NT2/D1 (cell line): ENCODE measurements around the gene FOXC2.

ENCODE experiments used
- DNase-seq: peaks from one replicate; pipeline ENCODE4 v3.0.0-alpha.2; 2011; ENCODE audit warnings: low read depth, low spot score
- H3K27me3 ChIP-seq: 2 replicates; pipeline ENCODE4 v1.6.0; 2011; ENCODE audit warnings: mild to moderate bottlenecking; ENCODE audit not compliant: insufficient read length, insufficient read depth
- H3K36me3 ChIP-seq: 2 replicates; pipeline ENCODE4 v1.6.1; 2011; ENCODE audit warnings: mild to moderate bottlenecking, low read length, mixed read lengths; ENCODE audit not compliant: insufficient read depth, insufficient read length
- H3K4me1 ChIP-seq: 2 replicates; pipeline ENCODE4 v1.5.1; 2011; ENCODE audit not compliant: insufficient read depth, insufficient read length
- H3K4me3 ChIP-seq: 2 replicates; pipeline ENCODE4 v1.5.1; 2011; ENCODE audit warnings: low read depth; ENCODE audit not compliant: insufficient read length
- H3K9ac ChIP-seq: 2 replicates; pipeline ENCODE4 v1.6.0; 2011; ENCODE audit warnings: low read depth; ENCODE audit not compliant: insufficient read length
- H3K9me3 ChIP-seq: 2 replicates; pipeline ENCODE4 v1.5.1; 2011; ENCODE audit warnings: mild to moderate bottlenecking, low read length; ENCODE audit not compliant: insufficient read depth
- SUZ12 ChIP-seq: IDR thresholded peaks from 2 replicates; pipeline ENCODE4 v1.6.1; 2011; ENCODE audit not compliant: insufficient read length, insufficient read depth; ENCODE audit errors: extremely low read depth
- YY1 ChIP-seq: IDR thresholded peaks from 2 replicates; pipeline ENCODE4 v1.6.1; 2011; ENCODE audit not compliant: insufficient read length, insufficient read depth
- ZNF274 ChIP-seq: IDR thresholded peaks from 2 replicates; pipeline ENCODE4 v1.6.1; 2011; ENCODE audit warnings: mild to moderate bottlenecking, low read depth, low read length

Gene FOXC2

DNA sequence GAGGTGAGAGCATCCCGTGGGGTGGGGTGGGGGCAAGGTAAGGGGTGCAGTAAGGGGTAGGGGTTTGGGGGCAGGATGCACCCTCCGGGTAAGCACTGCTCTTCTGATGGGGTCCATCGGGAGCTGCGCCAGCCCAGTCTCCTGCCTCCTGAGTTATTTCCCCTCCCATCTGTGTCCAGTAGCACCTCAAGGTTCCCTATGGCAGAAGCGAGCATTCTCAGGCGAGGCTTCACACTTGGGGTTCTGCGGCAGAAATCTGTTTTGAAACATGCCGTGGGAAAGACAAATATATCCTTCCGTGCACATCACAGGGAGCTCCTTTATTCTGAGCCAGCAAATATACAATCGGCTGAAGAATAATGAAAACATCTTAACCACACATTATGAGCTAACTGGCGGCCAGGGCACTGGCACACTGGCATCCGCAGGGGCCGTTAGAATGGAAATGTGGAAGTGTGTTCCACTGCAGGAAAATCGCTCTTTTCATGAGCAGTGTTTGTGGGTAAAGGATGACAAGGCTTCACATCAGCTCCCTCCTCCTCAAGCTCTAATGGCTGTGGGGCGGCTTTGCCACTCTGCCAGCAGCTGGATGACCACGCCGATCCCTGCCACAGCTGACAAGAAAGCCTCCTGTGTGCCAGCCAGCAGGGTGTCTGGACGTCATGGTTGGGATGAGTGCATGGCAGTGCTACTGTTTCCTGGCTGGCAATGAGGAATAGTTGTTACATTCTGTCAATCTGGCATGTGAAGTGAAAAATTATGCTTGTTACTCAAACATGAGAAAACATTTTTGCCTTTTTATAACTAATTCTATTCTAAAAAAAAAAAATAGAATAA is 31.6 kb upstream of the FOXC2 start:
- DNase-seq, result no peak
- H3K9me3 ChIP-seq, result no peaks in the 10 kb centered on the region
- no peaks in the 10 kb centered on the region for H3K4me1 ChIP-seq
- no peaks in the 10 kb centered on the region for H3K27me3 ChIP-seq
- H3K36me3 ChIP-seq, result peaks cover 80% of the 10 kb centered on the region
- TF ChIP-seq YY1 (no peak), SUZ12 (no peak), ZNF274 (no peak)
- no peak overlapping the region for H3K9ac ChIP-seq
- no peak overlapping the region for H3K4me3 ChIP-seq

DNA sequence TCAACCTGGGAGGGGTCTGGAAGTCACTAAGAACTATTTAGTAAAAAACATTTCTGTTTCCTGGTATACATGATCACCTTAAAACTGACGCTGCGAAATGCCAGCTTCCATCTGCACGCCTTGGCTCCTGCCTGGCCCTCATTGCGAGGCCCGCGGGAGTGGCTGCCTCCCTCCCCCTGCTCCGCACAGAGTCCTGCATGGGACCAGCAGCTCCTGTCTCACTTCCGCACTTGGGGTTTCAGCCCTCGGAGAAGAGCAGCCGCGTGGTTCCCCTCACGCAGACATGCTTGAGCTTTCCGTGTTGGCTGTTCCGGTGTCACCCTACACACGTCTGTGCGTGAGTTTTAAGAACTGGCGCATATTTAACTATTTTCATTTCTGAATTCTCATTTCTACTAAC is 30.0 kb upstream of the FOXC2 start:
- Histone ChIP-seq H3K4me1 (no peaks in the 10 kb centered on the region), H3K36me3 (peaks cover 82% of the 10 kb centered on the region), H3K4me3 (no peak overlapping the region), H3K9me3 (no peaks in the 10 kb centered on the region), H3K9ac (no peak overlapping the region), H3K27me3 (no peaks in the 10 kb centered on the region)
- DNase-seq, result no peak
- no peak for TF ChIP-seq YY1
- TF ChIP-seq SUZ12, result no peak
- TF ChIP-seq ZNF274, result no peak

GRCh38 chr16:86537486-86537885 is 29.1 kb upstream of the FOXC2 start:
- DNase-seq, result no peak
- Histone ChIP-seq H3K9me3 (no peaks in the 10 kb centered on the region), H3K9ac (no peak overlapping the region), H3K36me3 (peaks cover 84% of the 10 kb centered on the region), H3K4me1 (no peaks in the 10 kb centered on the region), H3K4me3 (no peak overlapping the region), H3K27me3 (no peaks in the 10 kb centered on the region)
- TF ChIP-seq SUZ12 (no peak), YY1 (no peak), ZNF274 (no peak)

- H3K9ac ChIP-seq, result no peak overlapping the region
- peaks cover 86% of the 10 kb centered on the region for H3K36me3 ChIP-seq
- no peak overlapping the region for H3K4me3 ChIP-seq
- no peak for DNase-seq
- no peaks in the 10 kb centered on the region for H3K9me3 ChIP-seq
- H3K4me1 ChIP-seq, result no peaks in the 10 kb centered on the region
- H3K27me3 ChIP-seq, result no peaks in the 10 kb centered on the region
- TF ChIP-seq ZNF274 (no peak), YY1 (no peak), SUZ12 (no peak)
Observed at GRCh38 chr16:86538196-86538780, 28.3 kb upstream of the FOXC2 start.

- Histone ChIP-seq H3K36me3 (peaks cover 93% of the 10 kb centered on the region), H3K9ac (no peak overlapping the region), H3K4me3 (no peak overlapping the region), H3K4me1 (no peaks in the 10 kb centered on the region), H3K27me3 (no peaks in the 10 kb centered on the region), H3K9me3 (no peaks in the 10 kb centered on the region)
- DNase-seq, result no peak
- no peak for TF ChIP-seq YY1
- no peak for TF ChIP-seq SUZ12
- no peak for TF ChIP-seq ZNF274
Observed at GRCh38 chr16:86540894-86541293, 25.7 kb upstream of the FOXC2 start.

DNA sequence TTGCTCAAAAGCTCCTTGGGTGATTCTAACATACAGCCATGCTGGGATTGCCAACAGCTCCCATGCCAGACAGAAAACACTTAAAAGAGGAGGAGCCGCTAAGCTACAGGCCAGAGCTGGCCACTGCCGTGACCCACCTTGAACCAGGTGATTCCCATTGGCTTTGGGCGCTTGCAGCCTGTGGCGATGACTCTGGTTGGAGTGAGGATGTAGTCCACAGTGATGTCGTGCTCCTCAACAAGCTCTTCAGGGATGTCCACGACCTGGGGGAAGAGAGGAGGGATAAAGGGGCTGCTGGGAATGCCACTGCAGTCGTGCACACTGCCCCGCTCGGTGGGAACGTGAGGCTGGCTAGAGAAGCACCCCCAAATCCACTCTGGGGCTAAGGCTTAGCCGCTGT is 25.1 kb upstream of the FOXC2 start:
- Histone ChIP-seq H3K9ac (no peak overlapping the region), H3K4me1 (no peaks in the 10 kb centered on the region), H3K36me3 (peaks cover 93% of the 10 kb centered on the region), H3K27me3 (no peaks in the 10 kb centered on the region), H3K9me3 (no peaks in the 10 kb centered on the region), H3K4me3 (no peak overlapping the region)
- DNase-seq, result no peak
- TF ChIP-seq ZNF274 (no peak), SUZ12 (no peak), YY1 (no peak)

GRCh38 chr16:86542756-86543750 is 23.6 kb upstream of the FOXC2 start:
- DNase-seq, result no peak
- no peak for TF ChIP-seq ZNF274
- no peak for TF ChIP-seq SUZ12
- TF ChIP-seq YY1, result no peak
- no peaks in the 10 kb centered on the region for H3K9me3 ChIP-seq
- peaks cover 98% of the 10 kb centered on the region for H3K36me3 ChIP-seq
- H3K27me3 ChIP-seq, result no peaks in the 10 kb centered on the region
- no peak overlapping the region for H3K4me3 ChIP-seq
- no peaks in the 10 kb centered on the region for H3K4me1 ChIP-seq
- H3K9ac ChIP-seq, result no peak overlapping the region
